HG03045 (cell line): ENCODE measurements around the gene CTRB2.
A peak's percentile ranks its signal among the peaks of the same experiment; 100 is the strongest.
"Not testable (repeated sequence)": the region's sequence is repeated elsewhere in the genome, so short reads cannot be mapped to it uniquely, and the experiment has no call there.

ENCODE experiments used
- ATAC-seq: cut with Tn5 transposase; IDR thresholded peaks from one replicate; pipeline ENCODE4 v1.9.1; 2021; ENCODE audit warnings: mild to moderate bottlenecking, moderate library complexity; ENCODE audit not compliant: unreplicated experiment

CTRB2 gene

DNA sequence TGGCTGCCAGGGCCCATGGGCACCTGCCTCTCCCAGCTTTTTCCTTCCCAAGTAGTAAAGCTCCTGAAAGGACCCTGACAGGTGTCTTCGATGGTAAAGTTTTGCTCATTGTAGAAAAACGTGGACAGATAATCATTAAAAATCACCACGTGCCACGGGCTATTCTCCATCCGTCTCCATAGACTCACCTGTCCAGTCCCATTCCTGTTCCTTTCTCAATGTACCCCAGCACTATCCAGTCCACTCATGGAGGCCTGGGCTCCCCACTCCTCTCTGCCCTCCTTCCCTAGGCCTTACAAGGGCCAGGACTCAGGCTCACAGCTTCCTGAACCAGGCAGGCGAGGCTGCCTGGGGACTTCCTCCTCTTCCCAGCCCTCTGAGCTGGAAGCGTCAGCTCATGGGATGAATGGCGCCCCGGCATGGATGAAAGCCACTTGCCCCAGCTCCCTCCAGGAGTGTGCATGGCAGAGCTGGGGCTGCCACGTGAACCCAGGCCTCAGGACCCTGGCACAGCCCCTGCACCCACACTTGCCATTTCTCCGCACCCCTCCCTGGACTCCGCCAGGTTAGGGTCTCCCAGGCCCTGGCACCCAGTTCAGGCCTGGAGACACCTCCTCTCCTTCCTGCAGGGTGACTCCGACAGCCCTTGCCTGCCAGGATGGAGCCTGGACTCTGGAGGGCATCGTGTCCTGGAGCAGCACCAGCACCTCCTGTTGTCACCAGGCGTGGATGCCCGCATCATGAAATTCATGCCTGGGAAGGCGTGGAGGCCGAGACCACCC, 20.6 kb upstream of the CTRB2 start:
- no peak for ATAC-seq

DNA sequence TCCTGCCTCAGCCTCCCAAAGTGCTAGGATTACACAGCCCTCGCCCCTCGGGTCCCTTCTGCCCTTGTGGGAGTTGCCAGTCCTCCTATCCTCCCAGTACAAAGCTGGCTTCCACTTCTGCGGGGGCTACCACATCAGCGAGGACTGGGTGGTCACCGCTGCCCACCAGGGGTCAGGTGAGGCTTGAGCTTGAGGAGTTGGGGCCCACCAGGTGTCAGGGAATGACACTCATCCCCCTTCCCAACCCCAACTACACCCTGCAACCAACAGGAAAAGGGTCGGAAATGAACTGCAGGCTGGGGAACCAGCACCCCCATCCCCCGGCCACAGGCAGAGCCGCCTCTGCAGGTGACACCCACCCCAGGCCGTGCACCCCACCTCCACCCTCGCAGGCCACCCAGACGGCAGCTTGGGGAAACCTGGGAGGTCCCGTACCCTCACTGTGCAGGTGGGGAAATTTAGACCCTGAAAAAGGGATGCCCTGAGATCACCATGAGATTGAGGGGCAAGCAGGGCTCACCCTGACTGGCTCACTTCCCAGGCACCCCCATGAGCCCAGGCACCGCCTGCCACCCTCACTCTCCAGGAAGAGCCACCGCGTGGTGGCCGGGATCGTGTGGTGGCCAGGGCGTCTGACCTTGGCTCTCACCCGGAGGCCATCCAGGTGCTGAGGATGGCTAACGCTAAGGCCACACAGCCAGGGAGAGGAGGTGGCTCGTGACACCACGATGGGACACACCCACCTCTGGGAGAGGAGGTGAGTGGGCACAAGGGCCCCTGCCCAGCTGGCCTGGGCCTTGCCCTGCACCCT, 19.8 kb upstream of the CTRB2 start:
- ATAC-seq: no peak

- no peak for ATAC-seq
These were observed 18.9 kb upstream of the CTRB2 start for GRCh38 chr16:75225678-75226515.

DNA sequence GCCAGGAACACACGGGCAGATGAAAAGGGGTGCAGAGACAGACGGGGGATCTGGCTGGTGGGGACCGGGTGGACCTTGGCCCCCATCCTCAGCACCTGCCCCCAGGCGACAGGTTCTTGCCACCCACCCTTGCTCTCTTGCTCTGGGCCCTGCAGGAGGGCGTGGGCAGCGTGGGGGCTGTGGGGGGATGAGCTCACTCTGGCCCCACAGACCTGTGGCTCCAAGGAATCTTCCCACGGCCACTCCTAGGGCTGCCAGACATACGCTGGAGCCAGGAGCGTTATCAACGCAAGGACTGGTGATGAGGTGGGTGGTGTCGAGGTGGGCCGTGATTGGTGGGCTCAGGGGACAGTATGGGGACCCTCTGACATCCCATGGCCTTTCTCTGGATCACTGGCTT, 18.1 kb upstream of the CTRB2 start:
- ATAC-seq: no peak

DNA sequence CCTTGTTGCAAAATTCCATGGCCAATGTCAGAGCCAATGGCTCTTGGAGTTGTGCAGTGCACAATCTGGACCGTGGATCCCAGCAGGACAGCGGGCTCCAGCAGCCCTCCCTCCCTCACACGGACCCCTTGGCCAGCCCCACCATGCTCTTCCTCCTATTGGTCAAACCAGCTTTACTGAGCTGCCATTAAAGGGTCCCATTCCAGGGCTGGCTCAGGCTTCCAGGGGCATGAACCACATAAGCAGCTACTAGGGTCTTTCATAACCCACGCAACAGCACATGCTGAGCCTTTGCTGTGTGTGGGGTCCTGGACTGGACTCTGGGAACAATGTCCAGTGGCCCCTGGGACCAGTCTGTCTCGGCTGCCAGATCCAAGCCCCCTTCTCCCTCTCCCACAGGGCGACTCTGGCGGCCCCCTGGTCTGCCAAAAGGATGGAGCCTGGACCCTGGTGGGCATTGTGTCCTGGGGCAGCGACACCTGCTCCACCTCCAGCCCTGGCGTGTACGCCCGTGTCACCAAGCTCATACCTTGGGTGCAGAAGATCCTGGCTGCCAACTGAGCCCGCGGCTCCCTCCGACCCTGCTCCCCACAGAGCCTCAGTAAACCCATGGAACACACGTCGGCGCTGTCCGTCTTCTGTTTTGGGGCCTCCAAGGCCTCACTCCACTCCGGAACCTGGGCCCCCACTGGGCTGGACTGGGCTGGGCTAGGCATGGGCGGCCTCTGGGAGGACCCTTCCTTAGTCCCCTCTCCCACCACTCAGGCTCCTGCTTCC, 17.5 kb upstream of the CTRB2 start:
- ATAC-seq: no peak

GRCh38 chr16:75223129-75223528, 16.2 kb upstream of the CTRB2 start:
- not testable (repeated sequence) for ATAC-seq

GRCh38 chr16:75222271-75222783, 15.4 kb upstream of the CTRB2 start:
- no peak for ATAC-seq

GRCh38 chr16:75219838-75220237, 12.9 kb upstream of the CTRB2 start:
- ATAC-seq: peak; percentile 53

DNA sequence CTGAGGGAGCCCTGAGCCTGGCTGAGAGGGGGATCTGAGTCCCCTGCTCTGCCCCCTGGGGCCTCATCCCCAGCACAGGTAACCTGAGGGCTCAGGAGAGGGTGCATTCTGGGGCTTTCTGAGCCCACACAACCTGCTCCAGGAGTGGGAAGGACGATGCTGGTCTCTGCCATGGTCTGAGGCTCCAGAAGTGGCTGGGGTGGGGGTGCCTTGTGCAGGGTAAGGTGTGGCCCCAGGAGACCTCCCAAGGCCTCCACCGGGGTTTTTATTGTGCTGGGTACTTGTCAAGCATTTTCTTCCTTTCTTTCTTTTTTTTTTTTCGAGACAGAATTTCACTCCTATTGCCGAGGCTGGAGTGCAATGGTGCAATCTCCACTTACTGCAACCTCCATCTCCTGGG, 12.1 kb upstream of the CTRB2 start:
- no peak for ATAC-seq

DNA sequence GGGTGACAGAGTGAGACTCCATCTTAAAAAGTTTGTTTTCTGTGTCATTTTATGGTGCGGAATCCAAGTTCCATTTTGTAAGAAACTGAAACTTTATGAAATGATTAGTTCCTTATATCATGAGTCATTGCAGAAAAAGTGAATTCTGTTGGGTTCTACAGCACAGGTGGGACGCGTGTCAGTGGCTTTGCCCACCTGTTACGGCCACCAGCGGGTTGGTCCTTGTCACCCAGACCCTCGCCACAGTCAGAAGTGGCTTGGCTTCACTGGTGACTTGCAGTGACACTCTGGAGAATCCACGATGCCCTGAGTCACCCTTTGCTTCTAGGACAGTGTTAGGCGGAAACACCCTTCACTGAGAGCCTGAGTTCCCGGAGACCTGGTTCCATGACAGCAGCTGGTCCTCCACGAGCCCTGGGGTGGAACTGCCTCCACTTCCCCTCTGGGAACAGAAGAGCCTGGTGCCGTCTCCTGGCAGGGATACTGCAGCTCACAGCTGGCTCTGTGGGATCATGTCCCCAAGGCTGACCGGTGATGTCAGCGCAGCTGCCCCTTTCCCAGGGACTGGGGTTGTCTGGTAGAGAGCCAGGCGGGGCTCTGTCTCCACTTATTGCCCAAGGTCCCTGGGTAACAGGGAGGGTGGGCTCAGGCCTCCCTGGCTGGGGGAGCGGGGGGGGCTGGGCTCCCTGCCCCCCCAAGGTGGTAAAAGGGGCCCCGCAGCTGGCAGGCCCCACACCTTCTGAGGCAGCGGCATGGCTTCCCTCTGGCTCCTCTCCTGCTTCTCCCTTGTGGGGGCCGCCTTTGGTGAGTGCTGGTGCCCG, 11.5 kb upstream of the CTRB2 start, which contains the start of gene CTRB1:
CTRB1 (plus strand) TSS at position 733 of the 821 bp plus-strand sequence; CDS start at position 753, 20 bp downstream.
- ATAC-seq: peak; percentile 53

GRCh38 chr16:75217389-75217851, 10.5 kb upstream of the CTRB2 start:
- ATAC-seq: no peak

DNA sequence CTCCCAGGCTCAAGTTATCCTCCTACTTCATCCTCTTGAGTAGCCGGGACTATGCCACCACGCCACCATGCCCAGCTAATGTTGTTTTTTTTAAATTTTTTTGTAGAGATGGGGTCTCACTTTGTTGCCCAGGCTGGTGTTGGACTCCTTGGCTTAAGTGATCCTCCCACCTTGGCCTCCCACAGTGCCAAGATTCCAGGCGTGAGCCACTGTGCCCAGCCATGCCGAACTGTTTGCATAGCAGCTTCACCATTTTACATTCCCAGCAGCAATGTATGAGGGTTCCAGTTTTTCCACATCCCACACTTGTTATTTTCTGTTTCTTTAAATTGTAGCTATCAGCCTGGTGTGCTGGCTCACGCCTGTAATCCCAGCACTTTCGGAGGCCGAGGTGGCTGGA, 9.6 kb upstream of the CTRB2 start:
- no peak for ATAC-seq

GRCh38 chr16:75216127-75216526, 9.2 kb upstream of the CTRB2 start:
- ATAC-seq: no peak

DNA sequence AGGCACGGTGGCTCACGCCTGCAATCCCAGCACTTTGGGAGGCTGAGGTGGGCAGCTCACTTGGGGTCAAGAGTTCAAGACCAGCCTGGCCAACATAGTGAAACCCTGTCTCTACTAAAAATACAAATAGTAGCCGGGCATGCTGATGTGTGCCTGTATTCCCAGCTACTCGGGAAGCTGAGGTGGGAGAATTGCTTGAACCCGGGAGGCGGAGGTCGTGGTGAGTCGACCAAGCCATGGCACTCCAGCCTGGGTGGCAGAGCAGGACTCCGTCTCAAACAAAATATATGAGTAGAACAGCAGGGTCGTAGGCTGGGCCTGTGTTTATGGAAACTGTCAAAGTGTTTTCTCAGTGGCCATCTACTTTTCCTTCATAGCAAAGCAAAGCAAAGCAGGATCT, 4.3 kb upstream of the CTRB2 start:
- not testable (repeated sequence) for ATAC-seq

DNA sequence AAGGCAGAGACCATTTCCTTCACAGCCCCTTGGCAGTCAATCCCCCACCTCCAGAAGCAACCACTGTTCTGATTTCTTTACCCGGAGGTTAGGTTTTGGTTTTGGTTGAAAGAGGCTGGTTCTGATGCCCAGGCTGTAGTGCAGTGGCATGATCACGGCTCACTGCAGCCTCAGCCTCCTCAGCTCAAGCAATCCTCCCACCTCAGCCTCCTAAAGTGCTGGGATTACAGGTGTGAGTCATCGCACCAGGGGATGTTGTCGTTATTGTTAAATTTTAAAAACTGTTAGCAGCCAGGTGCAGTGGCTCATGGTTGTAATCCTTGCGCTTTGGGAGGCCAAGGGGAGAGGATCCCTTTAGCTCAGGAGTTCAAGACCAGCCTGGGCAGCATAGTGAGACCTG, 3.0 kb upstream of the CTRB2 start:
- ATAC-seq: no peak

GRCh38 chr16:75209514-75209913, 2.6 kb upstream of the CTRB2 start:
- not testable (repeated sequence) for ATAC-seq

GRCh38 chr16:75208861-75209505, 2.0 kb upstream of the CTRB2 start:
- ATAC-seq: no peak

GRCh38 chr16:75208242-75208825, 1.4 kb upstream of the CTRB2 start:
- no peak for ATAC-seq
